HepG2 (cell line): Measurements from ENCODE around the gene PXMP4. TPM values are rescaled to one million over a fixed set of nuclear protein-coding genes. Genes with fewer than 3 reads are reported as not detected.

Experiments used
- ATAC-seq: fragments of 200-7000 bp; cut with Tn5 transposase; 3 replicates; pipeline ENCODE4 v1.9.1; 2020; ENCODE audit warnings: mild to moderate bottlenecking, moderate library complexity
- BruUV-seq: library from RNA; stranded (reverse); fragments of 400-500 nt; replicated peaks from 2 replicates; lab custom pipeline; 2021; lab: Mats Ljungman, UMichigan
- CTCF ChIA-PET: fragments of 300-600 bp; formaldehyde crosslinking; extraction: SDS; loops from one replicate; lab custom pipeline; 2021; ENCODE audit warnings: low total read pairs, inconsistent platforms, low intra/inter-chr PET ratio; lab: Yijun Ruan, JAX
- POLR2A ChIA-PET: fragments of 350-600 bp; sonication (Branson Sonifier 250); formaldehyde crosslinking; loops from one replicate; lab custom pipeline; 2020; ENCODE audit warnings: antibody characterized with exemption, inconsistent platforms; lab: Yijun Ruan, JAX
- DNase-seq: peaks from one replicate; pipeline ENCODE4 v3.0.0-alpha.2; 2015; ENCODE audit warnings: low spot score
- FAIRE-seq: peaks from 3 replicates; lab custom pipeline; 2011; peaks lifted over from hg19 to GRCh38; lab: Jason Lieb, UNC
- H2AFZ ChIP-seq: one replicate; pipeline ENCODE4 v1.6.1; 2011; ENCODE audit warnings: low read length, inconsistent platforms
- H3K27ac ChIP-seq: fragments of 300-600 bp; 3 replicates; pipeline ENCODE4 v1.8.0; 2011; ENCODE audit warnings: mixed run types, mild to moderate bottlenecking, mixed read lengths, low read length, inconsistent platforms; ENCODE audit not compliant: insufficient read depth; ENCODE audit errors: extremely low read length
- H3K27me3 ChIP-seq, 2 experiments: fragments of 200-600 bp in 1 of 2; 2 replicates in 1 of 2; 3 replicates in 1 of 2; pipeline versions ENCODE4 v1.6.0 to v1.8.0; 2011; ENCODE audit warnings: low read length in 2 of 2, mild to moderate bottlenecking in 2 of 2, moderate library complexity in 2 of 2, inconsistent platforms in 1 of 2; ENCODE audit not compliant: insufficient read depth in 2 of 2, control insufficient read depth in 1 of 2
- H3K36me3 ChIP-seq, 2 experiments: fragments of 200-600 bp in 1 of 2; replicated peaks in 1 of 2; 2 replicates in 1 of 2; 3 replicates in 1 of 2; pipeline versions ENCODE4 v1.5.1 to v1.8.0; 2011; ENCODE audit warnings: low read length in 2 of 2, inconsistent platforms in 1 of 2; ENCODE audit not compliant: insufficient read depth in 2 of 2, control insufficient read depth in 1 of 2
- H3K4me1 ChIP-seq: 2 replicates; pipeline ENCODE4 v1.5.1; 2012; ENCODE audit warnings: low read length, inconsistent platforms; ENCODE audit not compliant: insufficient read depth
- H3K4me2 ChIP-seq: 2 replicates; pipeline ENCODE4 v1.6.0; 2011; ENCODE audit warnings: low read depth, low read length, inconsistent platforms
- H3K4me3 ChIP-seq, 3 experiments: fragments of 200-600 bp in 1 of 3; sonication (generic), shearing (Covaris generic) in 1 of 3; replicated peaks in 1 of 3; 2 replicates each; pipeline ENCODE4 v1.5.1; 2011 to 2016; ENCODE audit warnings: low read length in 3 of 3, inconsistent platforms in 2 of 3, low read depth in 2 of 3, mild to moderate bottlenecking in 2 of 3, control low read depth in 1 of 3, mixed read lengths in 1 of 3; ENCODE audit not compliant: insufficient read depth in 1 of 3
- H3K79me2 ChIP-seq: one replicate; pipeline ENCODE4 v1.6.1; 2011; ENCODE audit warnings: low read length, inconsistent platforms; ENCODE audit not compliant: insufficient read depth
- H3K9ac ChIP-seq: 2 replicates; pipeline ENCODE4 v1.6.0; 2011; ENCODE audit warnings: mild to moderate bottlenecking, low read depth, low read length, inconsistent platforms; ENCODE audit not compliant: insufficient read depth
- H3K9me3 ChIP-seq: 2 replicates; pipeline ENCODE4 v1.5.1; 2012; ENCODE audit warnings: mild to moderate bottlenecking, low read length
- H4K20me1 ChIP-seq: 2 replicates; pipeline ENCODE4 v1.6.0; 2011; ENCODE audit warnings: inconsistent platforms, mild to moderate bottlenecking, low read length, moderate library complexity; ENCODE audit not compliant: insufficient read depth
- DMAP1 ChIP-seq: IDR thresholded peaks from 2 replicates; pipeline ENCODE4 v1.6.1; 2016
- GABPB1 ChIP-seq: IDR thresholded peaks from 2 replicates; pipeline ENCODE4 v1.6.1; 2016; ENCODE audit warnings: mild to moderate bottlenecking, missing genetic modification reagents, moderate library complexity, missing compliant biosample characterization
- HMGXB3 ChIP-seq: sonication (generic); formaldehyde crosslinking; IDR thresholded peaks from 2 replicates; pipeline ENCODE4 v1.4.0; 2020; ENCODE audit warnings: missing genetic modification reagents, borderline replicate concordance
- ISX ChIP-seq: sonication (generic); formaldehyde crosslinking; conservative IDR thresholded peaks from 2 replicates; pipeline ENCODE4 v1.5.0; 2020; ENCODE audit warnings: missing genetic modification reagents
- JDP2 ChIP-seq: sonication (generic); formaldehyde crosslinking; IDR thresholded peaks from 2 replicates; pipeline ENCODE4 v1.8.1; 2022; ENCODE audit warnings: missing genetic modification reagents, borderline replicate concordance
- NFKBIZ ChIP-seq: IDR thresholded peaks from 2 replicates; pipeline ENCODE4 v1.6.1; 2018; ENCODE audit warnings: missing genetic modification reagents, missing compliant biosample characterization
- NRL ChIP-seq: sonication (generic); formaldehyde crosslinking; IDR thresholded peaks from 2 replicates; pipeline ENCODE4 v1.5.0; 2020; ENCODE audit warnings: missing genetic modification reagents, mild to moderate bottlenecking, moderate library complexity, borderline replicate concordance
- POLR2A ChIP-seq, 2 experiments: IDR thresholded peaks; 2 replicates each; pipeline ENCODE4 v1.6.1; 2011; ENCODE audit warnings: low read depth in 2 of 2, low read length in 2 of 2, mild to moderate bottlenecking in 1 of 2, moderate library complexity in 1 of 2; ENCODE audit not compliant: insufficient read depth in 1 of 2
- REL ChIP-seq: sonication (generic); formaldehyde crosslinking; conservative IDR thresholded peaks from 2 replicates; pipeline ENCODE4 v1.8.0; 2022; ENCODE audit warnings: mild to moderate bottlenecking, missing genetic modification reagents, moderate library complexity
- SP5 ChIP-seq: IDR thresholded peaks from 2 replicates; pipeline ENCODE4 v1.6.1; 2016; ENCODE audit warnings: low read depth, borderline replicate concordance
- ZBTB39 ChIP-seq: sonication (generic); formaldehyde crosslinking; IDR thresholded peaks from 2 replicates; pipeline ENCODE4 v1.5.0; 2020; ENCODE audit warnings: missing genetic modification reagents
- ZFP36L2 ChIP-seq: sonication (generic); formaldehyde crosslinking; IDR thresholded peaks from 2 replicates; pipeline ENCODE4 v1.4.0; 2020; ENCODE audit warnings: missing genetic modification reagents
- ZFX ChIP-seq: sonication (generic); formaldehyde crosslinking; IDR thresholded peaks from 2 replicates; pipeline ENCODE4 v1.4.0; 2020; ENCODE audit warnings: mild to moderate bottlenecking, low read depth, missing genetic modification reagents, moderate library complexity
- ZMAT3 ChIP-seq: sonication (generic); formaldehyde crosslinking; conservative IDR thresholded peaks from 2 replicates; pipeline ENCODE4 v1.7.0; 2021; ENCODE audit warnings: missing genetic modification reagents
- ZNF615 ChIP-seq: sonication (generic); formaldehyde crosslinking; IDR thresholded peaks from 2 replicates; pipeline ENCODE4 v1.5.0; 2020; ENCODE audit warnings: mild to moderate bottlenecking, missing genetic modification reagents, borderline replicate concordance
- ZNF616 ChIP-seq: sonication (generic); formaldehyde crosslinking; IDR thresholded peaks from 2 replicates; pipeline ENCODE4 v1.5.0; 2020; ENCODE audit warnings: low read depth, mild to moderate bottlenecking, missing genetic modification reagents
- ZNF720 ChIP-seq: sonication (generic); formaldehyde crosslinking; IDR thresholded peaks from 2 replicates; pipeline ENCODE4 v1.4.0; 2020; ENCODE audit warnings: missing genetic modification reagents
- ZNF780A ChIP-seq: sonication (generic); formaldehyde crosslinking; IDR thresholded peaks from 2 replicates; pipeline ENCODE4 v1.8.0; 2022; ENCODE audit warnings: mild to moderate bottlenecking, missing genetic modification reagents, moderate library complexity
- WGBS: methylation state at CpG from one replicate; pipeline ENCODE4 v1.1.6; 2017; ENCODE audit warnings: low lambda C conversion rate; 5-methylcytosine and 5-hydroxymethylcytosine counted together
- in situ Hi-C: cut with HindIII; loops from 2 replicates; pipeline ENCODE4 v1.10.0; 2017; ENCODE audit warnings: low pct_unique_long_range_greater_than_20kb; ENCODE audit not compliant: extremely low pct_ligation_motif_present
- intact Hi-C: fragments of 100-400 bp; cut with micrococcal nuclease; formaldehyde crosslinking; loops from one replicate; pipeline ENCODE4 v1.10.0; 2022; ENCODE audit not compliant: unreplicated experiment
- polyA plus RNA-seq, 8 experiments: library from polyadenylated mRNA; depleted of rRNA in 3 of 8; stranded (reverse) in 7 of 8; unstranded in 1 of 8; fragments of >200 nt; fragmentation: Illumina TruSeq in 4 of 8; extraction: Trizol in 4 of 8; gene quantifications; 2 replicates each; pipeline versions ENCODE4 v1.2.1 to v1.2.3, GENCODE V29; 2011 to 2016; ENCODE audit warnings: low read depth in 4 of 8, missing spikeins in 1 of 8, mixed read lengths in 1 of 8; ENCODE audit not compliant: insufficient read depth in 1 of 8
- total RNA-seq, 5 experiments: library from RNA; depleted of rRNA; stranded (reverse); fragments of >200 nt; fragmentation: Illumina TruSeq; extraction: Trizol; gene quantifications; 2 replicates each; pipeline ENCODE4 v1.2.3, GENCODE V29; 2016; ENCODE audit warnings: low read depth in 1 of 5
- TF ChIP-seq, protein P1 (sequence below): sonication (generic); formaldehyde crosslinking; IDR thresholded peaks from 2 replicates; pipeline ENCODE4 v1.8.1; 2023; ENCODE audit warnings: missing genetic modification reagents, mild to moderate bottlenecking, borderline replicate concordance

The PXMP4 gene
- total and polyA plus RNA-seq, 2 of the 13 experiments (the other 11 are each of a cell fraction or from before 2014, with no cell fraction given): not detected

DNA sequence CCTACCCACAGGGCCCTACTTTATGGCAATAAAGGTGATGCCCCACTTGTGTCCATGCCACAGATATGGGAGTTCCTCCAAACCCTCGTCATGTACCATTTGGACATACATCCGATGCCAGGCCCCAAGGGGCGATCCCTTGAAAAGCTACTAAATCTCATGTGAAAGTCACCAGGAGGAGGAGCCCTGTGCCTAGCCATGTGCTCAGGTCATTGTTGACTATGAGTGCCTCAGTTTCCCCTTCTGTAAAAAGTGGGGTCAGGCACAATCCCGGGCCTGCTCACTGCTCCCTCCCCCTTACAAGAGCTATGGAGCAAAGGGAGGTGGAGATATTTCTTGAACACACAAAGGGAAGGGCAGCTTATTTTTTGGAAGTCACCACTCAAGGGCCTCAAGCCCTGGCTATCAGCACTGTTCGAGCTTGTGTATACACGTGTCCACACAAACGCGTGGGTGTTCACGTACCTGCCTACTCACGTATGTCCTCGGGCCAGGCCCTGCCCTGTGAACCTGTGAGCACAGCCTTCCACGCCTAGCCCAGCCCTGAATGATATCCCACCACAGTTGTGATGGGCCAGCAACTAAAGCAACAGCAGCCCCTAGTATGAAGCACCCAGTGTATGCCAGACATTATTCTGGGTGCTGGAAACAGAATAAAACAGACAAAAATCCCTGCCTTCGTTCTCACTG is 51.5 kb downstream of the PXMP4 start:
- ChIA-PET POLR2A (no interaction called here), CTCF (interaction anchor here (1.9 kb wide), 1 partner anchor 211 kb away, joined by 14 read pairs; no protein-coding TSS in a partner anchor)
- Histone ChIP-seq H3K27ac (no peak overlapping the region), H4K20me1 (0 out of 2 replicates have a peak, but pooled peaks cover 3% of the 10 kb centered on the region), H3K36me3 (peaks cover 19 to 41% of the 10 kb centered on the region in 2 experiments), H3K79me2 (peaks cover 25% of the 10 kb centered on the region), H3K4me2 (no peak overlapping the region), H3K4me3 (no peak overlapping the region), H2AFZ (no peak overlapping the region), H3K27me3 (peaks cover 0 to 3% of the 10 kb centered on the region in 2 experiments; a peak in 1 of 5 replicates), H3K9ac (no peak overlapping the region), H3K4me1 (peaks cover 51% of the 10 kb centered on the region), H3K9me3 (no peaks in the 10 kb centered on the region)
- DNase-seq (no peak), ATAC-seq (no peak), FAIRE-seq (no peak)
- in situ Hi-C loops: no loop called here
- intact Hi-C loops: no loop called here
- WGBS: 96% methylated on average over 13 of the region's 13 CpGs
- BruUV-seq: no TSS peak
- no peak for TF ChIP-seq ZNF615 (CRISPR knock-in tag)
- no peak for TF ChIP-seq JDP2
- no peak for TF ChIP-seq ZNF780A (CRISPR knock-in tag)
- TF ChIP-seq ZNF720: no peak
- TF ChIP-seq SP5 (CRISPR knock-in tag): no peak
- TF ChIP-seq DMAP1 (CRISPR knock-in tag): no peak
- TF ChIP-seq POLR2A (IDR thresholded peaks at IDR 0.05; ENCODE audit: insufficient read depth in 1 of 2, low read depth in 2 of 2, low read length in 2 of 2): peak in 1 of 2 experiments; percentile 18; a peak in 1 of 4 replicates
- TF ChIP-seq ZFX (CRISPR knock-in tag): no peak
- TF ChIP-seq NRL (CRISPR knock-in tag): 0 out of 2 replicates have a peak, but pooled peaks have one; percentile 4
- no peak for TF ChIP-seq HMGXB3 (CRISPR knock-in tag)
- TF ChIP-seq REL (CRISPR knock-in tag): no peak
- 0 out of 2 replicates have a peak, but pooled peaks have one; percentile 9 for TF ChIP-seq ZBTB39
- TF ChIP-seq ZMAT3 (CRISPR knock-in tag): no peak
- no peak for TF ChIP-seq ZFP36L2 (CRISPR knock-in tag)
- TF ChIP-seq, protein P1, sequence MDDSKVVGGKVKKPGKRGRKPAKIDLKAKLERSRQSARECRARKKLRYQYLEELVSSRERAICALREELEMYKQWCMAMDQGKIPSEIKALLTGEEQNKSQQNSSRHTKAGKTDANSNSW: no peak
- TF ChIP-seq ISX (CRISPR knock-in tag): no peak
- no peak for TF ChIP-seq GABPB1 (CRISPR knock-in tag)
- TF ChIP-seq NFKBIZ: no peak
- no peak for TF ChIP-seq ZNF616 (CRISPR knock-in tag)
